Esophagus squamous epithelium (tissue), 4 donors: ENCODE results near the gene RFLNA.

Experiments
- POLR2A ChIP-seq, 4 donors: fragments of 450-650 bp; IDR thresholded peaks; one replicate each; pipeline ENCODE4 v1.6.1; 2017; ENCODE audit warnings: antibody characterized with exemption in 4 of 4, mild to moderate bottlenecking in 4 of 4, moderate library complexity in 3 of 4
- TF ChIP-seq, protein P1 (sequence below), 6 experiments: fragments of 450-650 bp in 4 of 6; fragments of 200-600 bp in 2 of 6; sonication (generic) in 2 of 6; IDR thresholded peaks; one replicate each; pipeline ENCODE4 v1.5.1; 2016 to 2019; ENCODE audit warnings: antibody characterized with exemption in 6 of 6, mild to moderate bottlenecking in 4 of 6, moderate library complexity in 4 of 6

- TF ChIP-seq, protein P1, sequence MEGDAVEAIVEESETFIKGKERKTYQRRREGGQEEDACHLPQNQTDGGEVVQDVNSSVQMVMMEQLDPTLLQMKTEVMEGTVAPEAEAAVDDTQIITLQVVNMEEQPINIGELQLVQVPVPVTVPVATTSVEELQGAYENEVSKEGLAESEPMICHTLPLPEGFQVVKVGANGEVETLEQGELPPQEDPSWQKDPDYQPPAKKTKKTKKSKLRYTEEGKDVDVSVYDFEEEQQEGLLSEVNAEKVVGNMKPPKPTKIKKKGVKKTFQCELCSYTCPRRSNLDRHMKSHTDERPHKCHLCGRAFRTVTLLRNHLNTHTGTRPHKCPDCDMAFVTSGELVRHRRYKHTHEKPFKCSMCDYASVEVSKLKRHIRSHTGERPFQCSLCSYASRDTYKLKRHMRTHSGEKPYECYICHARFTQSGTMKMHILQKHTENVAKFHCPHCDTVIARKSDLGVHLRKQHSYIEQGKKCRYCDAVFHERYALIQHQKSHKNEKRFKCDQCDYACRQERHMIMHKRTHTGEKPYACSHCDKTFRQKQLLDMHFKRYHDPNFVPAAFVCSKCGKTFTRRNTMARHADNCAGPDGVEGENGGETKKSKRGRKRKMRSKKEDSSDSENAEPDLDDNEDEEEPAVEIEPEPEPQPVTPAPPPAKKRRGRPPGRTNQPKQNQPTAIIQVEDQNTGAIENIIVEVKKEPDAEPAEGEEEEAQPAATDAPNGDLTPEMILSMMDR (IDR thresholded peaks at IDR 0.05), result no peak
- no peak for TF ChIP-seq POLR2A (IDR thresholded peaks at IDR 0.05)
These were observed 68.6 kb downstream of the RFLNA start for GRCh38 chr12:124363353-124363965.
